IPS-11a (cell line): ENCODE data around the gene CELF2.

ENCODE experiments used
- H3K4me3 ChIP-seq: one replicate; pipeline ENCODE4 v1.5.1; 2013; ENCODE audit warnings: low read depth, low read length, control low read depth

The CELF2 gene

GRCh38 chr10:11214407-11214806, 196.7 kb downstream of the CELF2 start:
- H3K4me3 ChIP-seq = no peak overlapping the region

DNA sequence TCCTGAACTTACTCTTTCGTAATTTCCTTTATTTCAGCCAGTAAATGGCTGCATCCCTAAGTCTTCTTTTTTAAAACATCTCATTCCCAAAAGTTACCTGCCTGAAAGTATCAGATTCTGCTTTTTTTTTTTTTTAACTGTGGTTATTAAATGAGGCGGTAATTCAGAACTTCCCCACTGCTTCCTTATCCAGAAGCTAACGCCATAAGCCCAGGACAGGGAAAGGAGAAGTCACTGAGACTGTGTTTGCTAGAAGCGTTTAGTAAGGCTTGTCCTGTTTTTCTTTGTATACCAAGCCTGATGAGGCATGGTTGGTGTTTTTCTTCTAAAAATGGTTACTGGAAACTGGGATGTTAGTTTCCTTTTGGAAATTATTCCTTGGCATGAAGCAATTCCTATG, 197.8 kb downstream of the CELF2 start:
- H3K4me3 ChIP-seq = no peak overlapping the region

DNA sequence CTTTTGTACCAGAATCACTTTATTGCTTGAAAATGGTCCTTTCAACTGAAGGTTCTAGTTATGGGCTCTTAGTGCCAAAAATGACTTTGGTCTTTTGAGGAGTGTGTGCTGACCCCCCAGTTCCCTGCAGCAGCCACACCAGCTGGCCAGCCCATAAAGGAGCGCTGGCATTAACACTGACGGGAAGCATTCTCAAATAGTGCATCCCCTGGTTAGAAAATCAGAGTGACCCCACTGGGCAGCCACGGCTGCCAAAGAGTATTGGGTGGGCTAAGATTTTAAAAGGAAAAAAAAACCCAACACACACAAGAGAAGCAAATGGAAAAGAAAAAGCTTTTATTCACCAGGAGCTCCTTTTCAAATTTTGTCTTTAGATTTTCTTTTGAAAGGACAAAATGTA, 199.8 kb downstream of the CELF2 start:
- no peak overlapping the region for H3K4me3 ChIP-seq

GRCh38 chr10:11218395-11218794, 200.7 kb downstream of the CELF2 start:
- H3K4me3 ChIP-seq = no peak overlapping the region

GRCh38 chr10:11219431-11219830, 201.8 kb downstream of the CELF2 start:
- no peak overlapping the region for H3K4me3 ChIP-seq

- H3K4me3 ChIP-seq = no peak overlapping the region
Measured at GRCh38 chr10:11223081-11223480, 205.4 kb downstream of the CELF2 start.

- H3K4me3 ChIP-seq = no peak overlapping the region
Measured at GRCh38 chr10:11223507-11224140, 206.0 kb downstream of the CELF2 start.

DNA sequence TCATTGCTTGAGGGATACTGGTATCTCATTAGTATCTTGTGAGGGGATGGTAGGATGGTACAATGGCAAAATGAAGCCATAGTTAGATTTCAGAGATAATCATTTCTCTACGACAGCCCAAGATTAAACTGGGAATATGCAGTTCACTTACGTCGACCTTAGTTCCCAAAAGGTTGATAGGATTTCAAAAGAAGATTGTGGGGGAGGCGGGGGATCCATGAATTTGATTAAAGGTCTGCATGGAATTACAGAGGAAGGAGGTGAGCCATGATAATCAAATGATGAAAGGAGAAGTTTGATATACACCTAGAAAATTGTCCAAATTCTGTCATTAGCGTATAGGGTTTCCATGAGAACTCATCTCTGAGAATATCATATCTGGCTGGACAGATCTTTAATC, 206.6 kb downstream of the CELF2 start:
- no peak overlapping the region for H3K4me3 ChIP-seq

GRCh38 chr10:11224792-11225416, 207.2 kb downstream of the CELF2 start:
- no peak overlapping the region for H3K4me3 ChIP-seq

GRCh38 chr10:11225935-11226334, 208.3 kb downstream of the CELF2 start:
- no peak overlapping the region for H3K4me3 ChIP-seq

- no peak overlapping the region for H3K4me3 ChIP-seq
Measured at GRCh38 chr10:11227103-11227502, 209.4 kb downstream of the CELF2 start.

DNA sequence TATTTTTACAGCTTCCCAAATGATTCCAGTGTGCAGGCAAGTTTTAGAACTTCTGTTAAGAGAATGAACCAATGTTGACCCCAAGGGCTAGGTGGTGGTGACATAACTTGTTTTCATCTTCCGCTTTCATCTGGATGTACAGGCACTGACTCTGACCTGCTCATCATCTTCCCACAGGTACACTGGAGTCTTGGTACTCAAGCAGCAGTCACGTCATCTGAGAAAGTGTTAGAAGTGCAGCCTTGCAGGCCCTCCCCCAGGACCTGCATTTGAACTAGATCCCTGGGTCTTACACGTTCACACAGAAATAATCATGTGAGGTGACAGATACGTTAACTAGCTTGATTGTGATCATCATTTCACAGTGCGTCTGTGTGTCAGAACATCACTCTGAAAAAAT, 212.2 kb downstream of the CELF2 start:
- no peak overlapping the region for H3K4me3 ChIP-seq

DNA sequence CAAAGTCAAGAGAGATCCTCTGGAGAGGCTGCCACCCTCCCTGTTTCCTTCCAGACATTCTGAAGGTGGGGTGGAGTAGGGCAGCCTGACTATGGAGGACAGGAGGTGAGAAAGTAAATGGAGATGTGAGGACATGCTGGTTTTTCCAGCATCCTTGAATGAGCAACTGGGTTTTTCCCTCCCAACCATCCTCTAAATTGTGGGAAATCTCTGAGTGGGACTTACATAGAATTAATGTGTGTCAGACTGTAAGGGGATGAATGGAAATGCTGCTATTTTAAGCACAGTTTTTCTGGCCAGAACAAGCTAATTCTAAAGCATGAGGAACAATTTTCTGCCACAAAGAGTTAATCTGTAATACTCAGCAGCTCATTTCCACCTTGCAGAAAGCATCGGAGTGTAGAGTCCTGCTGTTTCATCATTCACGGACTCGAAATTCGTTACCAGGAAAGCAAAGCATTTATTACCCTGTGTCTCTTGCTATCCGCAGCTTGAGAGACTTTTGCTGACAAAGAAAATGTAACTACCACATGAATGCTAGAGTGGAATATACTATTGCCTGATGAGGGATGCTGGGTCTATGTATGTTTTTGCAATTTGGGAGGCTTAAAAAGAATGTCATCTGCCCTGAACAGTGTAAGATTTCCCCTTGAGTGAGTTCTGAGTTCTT, 213.0 kb downstream of the CELF2 start:
- no peak overlapping the region for H3K4me3 ChIP-seq

DNA sequence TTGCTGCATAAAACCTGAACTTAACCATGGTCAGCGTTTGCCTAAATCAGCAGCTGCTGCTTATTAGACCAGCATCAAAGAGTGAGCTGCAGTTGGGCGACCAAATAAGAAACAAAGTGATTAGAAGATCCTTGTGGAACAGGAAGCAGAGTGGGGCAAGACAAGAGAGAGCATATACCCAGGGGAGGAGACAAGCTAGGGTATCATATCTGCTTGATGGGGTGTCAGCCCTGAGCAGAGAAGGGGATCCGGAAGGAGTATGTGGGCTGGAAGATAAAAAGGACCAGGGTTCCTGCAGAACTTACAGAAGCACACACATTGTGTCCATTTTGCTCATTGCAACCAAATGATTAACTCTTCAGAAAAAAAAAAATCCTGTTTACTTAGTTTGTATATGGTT, 213.6 kb downstream of the CELF2 start:
- no peak overlapping the region for H3K4me3 ChIP-seq

DNA sequence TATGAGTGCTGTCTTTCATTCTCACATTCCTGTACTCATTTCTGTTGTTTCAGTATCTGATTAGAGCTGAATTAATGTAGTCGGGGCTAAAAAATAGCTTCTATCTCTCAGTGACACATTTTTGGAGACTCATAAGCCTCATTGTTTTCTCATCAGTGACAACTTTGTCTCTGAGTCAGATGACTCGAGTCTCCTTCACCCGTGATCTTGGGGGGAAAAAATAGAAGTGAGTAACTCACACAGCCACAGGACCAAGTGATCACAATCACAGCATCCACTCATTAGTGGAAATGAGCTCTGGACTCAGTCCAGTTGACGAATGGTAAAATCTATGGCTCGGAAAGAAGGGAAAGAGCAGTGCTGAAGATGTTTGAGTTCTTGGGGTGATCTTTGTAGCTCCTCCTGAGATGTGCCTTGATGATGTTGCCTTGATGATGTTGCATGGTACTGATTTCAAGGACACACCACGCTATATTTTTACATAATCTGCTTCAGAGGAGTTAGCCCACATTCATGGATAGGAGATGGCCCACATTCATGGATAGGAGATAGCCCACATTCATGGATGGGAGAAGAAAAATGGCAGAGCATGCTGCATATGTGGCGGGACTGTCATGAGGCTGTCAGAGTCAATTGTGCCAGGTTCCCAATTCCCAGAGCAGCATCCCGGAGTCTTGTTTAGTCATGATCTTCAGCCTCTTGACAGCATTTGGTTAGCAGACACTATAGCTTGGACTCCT, 214.7 kb downstream of the CELF2 start:
- no peak overlapping the region for H3K4me3 ChIP-seq

DNA sequence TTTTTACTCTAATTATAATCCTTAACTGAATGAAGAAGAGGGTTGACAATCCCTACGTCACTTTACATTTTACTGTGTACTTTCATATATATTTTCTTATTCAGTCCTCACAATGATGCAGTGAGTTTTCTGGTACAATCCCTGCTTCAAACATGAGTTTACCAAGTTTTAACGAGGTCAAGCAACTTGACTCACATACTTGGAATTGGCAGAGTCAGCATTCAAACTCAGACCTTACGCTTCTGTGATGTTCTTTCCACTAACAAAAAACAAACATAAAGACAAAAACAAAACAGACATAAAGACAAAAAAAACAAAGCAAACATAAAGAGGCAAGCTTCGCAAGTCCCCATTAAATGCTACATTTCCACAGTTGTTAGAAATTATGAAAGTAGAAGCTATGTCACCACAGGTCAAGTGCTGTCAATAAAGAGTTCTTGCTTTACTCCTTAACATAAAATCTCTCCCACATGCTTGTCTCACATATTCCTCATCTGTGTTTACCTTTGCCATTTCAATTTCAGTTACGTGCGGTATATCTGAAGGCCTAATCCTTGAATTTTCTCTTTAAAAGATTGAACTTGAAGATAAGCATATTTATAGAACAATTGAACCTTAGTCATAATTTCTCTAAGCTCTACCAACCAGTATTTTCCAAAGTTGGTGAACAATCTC, 217.3 kb downstream of the CELF2 start:
- no peak overlapping the region for H3K4me3 ChIP-seq

DNA sequence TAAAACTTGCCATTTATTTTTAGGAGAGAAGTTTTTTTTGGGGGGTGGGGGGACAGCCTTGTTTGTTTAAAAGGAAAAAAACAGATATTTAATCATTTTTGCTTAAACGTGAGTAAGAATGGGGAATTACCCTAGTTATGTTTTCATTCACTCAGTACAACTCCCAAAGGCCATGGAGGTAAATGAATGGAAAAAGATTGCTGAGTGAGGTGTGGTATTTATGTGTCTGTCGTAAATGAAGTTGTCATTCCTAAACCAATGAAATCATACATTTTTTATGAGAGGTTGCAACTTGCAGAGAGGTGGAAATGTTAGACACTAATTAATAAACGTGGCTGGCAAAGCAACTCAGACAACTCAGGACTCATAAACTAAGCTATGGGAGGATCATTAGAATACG, 218.1 kb downstream of the CELF2 start:
- no peak overlapping the region for H3K4me3 ChIP-seq

- no peak overlapping the region for H3K4me3 ChIP-seq
Measured at GRCh38 chr10:11236234-11236633, 218.6 kb downstream of the CELF2 start.

- H3K4me3 ChIP-seq = no peak overlapping the region
Measured at GRCh38 chr10:11237571-11237970, 219.9 kb downstream of the CELF2 start.

GRCh38 chr10:11238893-11239292, 221.2 kb downstream of the CELF2 start:
- H3K4me3 ChIP-seq = no peak overlapping the region

GRCh38 chr10:11240641-11241040, 223.0 kb downstream of the CELF2 start:
- no peak overlapping the region for H3K4me3 ChIP-seq
